ENCODE measurements around the gene CLEC20A.

The CLEC20A gene

DNA sequence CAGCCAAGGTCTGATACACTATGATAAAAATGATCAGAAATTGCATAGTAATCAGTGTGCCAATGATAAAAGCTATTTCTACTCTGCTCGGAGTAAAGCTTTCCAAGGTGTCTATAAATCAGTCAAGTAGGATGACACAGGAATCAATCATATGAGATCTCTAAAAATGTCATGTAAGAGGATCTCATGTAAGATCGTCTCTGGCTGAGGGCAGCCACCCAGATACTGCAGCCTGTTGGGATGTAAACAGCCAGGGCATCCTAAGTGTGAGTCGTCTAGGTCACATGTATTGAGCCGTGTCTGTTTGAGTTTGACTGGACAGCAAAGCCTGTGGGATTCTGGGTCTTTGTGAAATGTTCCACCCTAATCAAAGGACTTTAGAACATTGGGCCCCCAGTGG lies 13.4 kb upstream of the CLEC20A start:
- Histone ChIP-seq H3K36me3 (ENCODE audit: control insufficient read depth in 2 of 2, insufficient read depth in 1 of 2, low read length in 2 of 2) (no peaks in the 10 kb centered on the region), H3K27ac (ENCODE audit: extremely low read depth, low read depth, low read length) (no peak overlapping the region), H3K4me3 (ENCODE audit: low read depth, low read length) (no peak overlapping the region), H3K4me1 (ENCODE audit: control insufficient read depth, insufficient read depth, low read length) (no peaks in the 10 kb centered on the region), H3K9me3 (ENCODE audit: control insufficient read depth, insufficient read depth, low read depth, low read length) (no peaks in the 10 kb centered on the region)
- ChIA-PET CTCF (interaction anchor here (6.2 kb wide), 1 partner anchor 9 kb away, joined by 52 read pairs; no protein-coding TSS in a partner anchor), POLR2A (no interaction called here)
- TF ChIP-seq ZNF785 (tag by site-specific recombination; IDR thresholded peaks at IDR 0.05) (no peak), ZNF175 (tag by site-specific recombination; IDR thresholded peaks at IDR 0.05) (no peak), ZNF621 (tag by site-specific recombination; IDR thresholded peaks at IDR 0.05) (no peak), ZNF501 (tag by site-specific recombination; IDR thresholded peaks at IDR 0.05) (no peak), ZSCAN16 (tag by site-specific recombination; IDR thresholded peaks at IDR 0.05) (no peak), ZFP37 (tag by site-specific recombination; IDR thresholded peaks at IDR 0.05) (no peak), TRIM28 (IDR thresholded peaks at IDR 0.05; ENCODE audit: borderline replicate concordance, low read length) (no peak), GLI2 (tag by site-specific recombination; IDR thresholded peaks at IDR 0.05; ENCODE audit: borderline replicate concordance, low read depth) (no peak), ZNF366 (tag by site-specific recombination; conservative IDR thresholded peaks at IDR 0.05) (no peak)
- TF ChIP-seq, protein P1, sequence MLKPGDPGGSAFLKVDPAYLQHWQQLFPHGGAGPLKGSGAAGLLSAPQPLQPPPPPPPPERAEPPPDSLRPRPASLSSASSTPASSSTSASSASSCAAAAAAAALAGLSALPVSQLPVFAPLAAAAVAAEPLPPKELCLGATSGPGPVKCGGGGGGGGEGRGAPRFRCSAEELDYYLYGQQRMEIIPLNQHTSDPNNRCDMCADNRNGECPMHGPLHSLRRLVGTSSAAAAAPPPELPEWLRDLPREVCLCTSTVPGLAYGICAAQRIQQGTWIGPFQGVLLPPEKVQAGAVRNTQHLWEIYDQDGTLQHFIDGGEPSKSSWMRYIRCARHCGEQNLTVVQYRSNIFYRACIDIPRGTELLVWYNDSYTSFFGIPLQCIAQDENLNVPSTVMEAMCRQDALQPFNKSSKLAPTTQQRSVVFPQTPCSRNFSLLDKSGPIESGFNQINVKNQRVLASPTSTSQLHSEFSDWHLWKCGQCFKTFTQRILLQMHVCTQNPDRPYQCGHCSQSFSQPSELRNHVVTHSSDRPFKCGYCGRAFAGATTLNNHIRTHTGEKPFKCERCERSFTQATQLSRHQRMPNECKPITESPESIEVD (tag by site-specific recombination; IDR thresholded peaks at IDR 0.05), result no peak

GRCh38 chr1:178509414-178510007 lies 12.7 kb upstream of the CLEC20A start:
- H3K36me3 ChIP-seq (ENCODE audit: control insufficient read depth in 2 of 2, insufficient read depth in 1 of 2, low read length in 2 of 2), result no peaks in the 10 kb centered on the region
- no peaks in the 10 kb centered on the region for H3K9me3 ChIP-seq (ENCODE audit: control insufficient read depth, insufficient read depth, low read depth, low read length)
- POLR2A ChIA-PET, result no interaction called here
- no peaks in the 10 kb centered on the region for H3K4me1 ChIP-seq (ENCODE audit: control insufficient read depth, insufficient read depth, low read length)
- TF ChIP-seq ZNF202 (tag by site-specific recombination; IDR thresholded peaks at IDR 0.05; ENCODE audit: borderline replicate concordance) (no peak), ZNF747 (tag by site-specific recombination; IDR thresholded peaks at IDR 0.05) (no peak), BCL11A (tag by site-specific recombination; IDR thresholded peaks at IDR 0.05; ENCODE audit: low read depth) (no peak), HOXA7 (CRISPR knock-in tag; IDR thresholded peaks at IDR 0.05; ENCODE audit: borderline replicate concordance) (no peak), ZFP41 (tag by site-specific recombination; IDR thresholded peaks at IDR 0.05; ENCODE audit: borderline replicate concordance) (no peak), ZNF416 (tag by site-specific recombination; IDR thresholded peaks at IDR 0.05) (no peak), MYNN (tag by site-specific recombination; IDR thresholded peaks at IDR 0.05; ENCODE audit: borderline replicate concordance) (no peak), ZNF580 (tag by site-specific recombination; IDR thresholded peaks at IDR 0.05) (no peak), ZNF112 (tag by site-specific recombination; IDR thresholded peaks at IDR 0.05) (no peak)
- CTCF ChIA-PET, result interaction anchor here (6.2 kb wide), 1 partner anchor 8 kb away, joined by 52 read pairs; no protein-coding TSS in a partner anchor
- H3K4me3 ChIP-seq (ENCODE audit: low read depth, low read length), result no peak overlapping the region
- H3K27ac ChIP-seq (ENCODE audit: extremely low read depth, low read depth, low read length), result no peak overlapping the region

DNA sequence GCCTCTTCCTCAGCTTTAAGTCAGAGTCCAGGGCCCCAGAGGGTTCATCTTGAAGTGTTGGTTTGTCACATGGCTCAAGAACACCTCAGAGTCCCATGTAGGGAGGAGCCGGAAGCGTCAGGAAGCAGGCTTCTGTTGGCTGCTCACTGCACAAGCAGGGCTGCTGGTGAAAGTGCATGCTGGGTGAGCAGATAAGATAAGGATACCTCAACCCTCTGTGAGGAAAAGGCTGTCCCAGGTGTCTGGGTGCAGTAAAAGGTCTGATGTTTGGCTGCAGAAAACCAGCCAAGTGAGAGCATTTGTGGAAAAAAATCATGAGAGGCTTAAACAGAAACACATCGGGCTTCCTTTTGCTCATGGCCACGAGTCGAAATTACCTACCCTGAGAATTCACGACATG lies 9.9 kb upstream of the CLEC20A start:
- CTCF ChIA-PET, result interaction anchor here (1.0 to 1.5 kb wide), 2 partner anchors 8 to 25 kb away, joined by 3 to 6 read pairs; no protein-coding TSS in a partner anchor
- H3K9me3 ChIP-seq (ENCODE audit: control insufficient read depth, insufficient read depth, low read depth, low read length), result no peaks in the 10 kb centered on the region
- POLR2A ChIA-PET, result no interaction called here
- no peak overlapping the region for H3K4me3 ChIP-seq (ENCODE audit: low read depth, low read length)
- H3K4me1 ChIP-seq (ENCODE audit: control insufficient read depth, insufficient read depth, low read length), result no peaks in the 10 kb centered on the region
- no peaks in the 10 kb centered on the region for H3K36me3 ChIP-seq (ENCODE audit: control insufficient read depth in 2 of 2, insufficient read depth in 1 of 2, low read length in 2 of 2)
- H3K27ac ChIP-seq (ENCODE audit: extremely low read depth, low read depth, low read length), result no peak overlapping the region
- TF ChIP-seq ZNF701 (tag by site-specific recombination; IDR thresholded peaks at IDR 0.05), result no peak
- no peak for TF ChIP-seq SP7 (tag by site-specific recombination; IDR thresholded peaks at IDR 0.05)
- no peak for TF ChIP-seq ZNF202 (tag by site-specific recombination; IDR thresholded peaks at IDR 0.05; ENCODE audit: borderline replicate concordance)
- TF ChIP-seq ZNF391 (tag by site-specific recombination; IDR thresholded peaks at IDR 0.05; ENCODE audit: borderline replicate concordance, low read depth), result no peak
- TF ChIP-seq ZNF768 (tag by site-specific recombination; IDR thresholded peaks at IDR 0.05), result no peak
- no peak for TF ChIP-seq ZNF221 (tag by site-specific recombination; IDR thresholded peaks at IDR 0.05; ENCODE audit: borderline replicate concordance)
- no peak for TF ChIP-seq ZNF521 (tag by site-specific recombination; IDR thresholded peaks at IDR 0.05)
- no peak for TF ChIP-seq MEIS1 (CRISPR knock-in tag; IDR thresholded peaks at IDR 0.05; ENCODE audit: borderline replicate concordance)
- TF ChIP-seq, protein P2, sequence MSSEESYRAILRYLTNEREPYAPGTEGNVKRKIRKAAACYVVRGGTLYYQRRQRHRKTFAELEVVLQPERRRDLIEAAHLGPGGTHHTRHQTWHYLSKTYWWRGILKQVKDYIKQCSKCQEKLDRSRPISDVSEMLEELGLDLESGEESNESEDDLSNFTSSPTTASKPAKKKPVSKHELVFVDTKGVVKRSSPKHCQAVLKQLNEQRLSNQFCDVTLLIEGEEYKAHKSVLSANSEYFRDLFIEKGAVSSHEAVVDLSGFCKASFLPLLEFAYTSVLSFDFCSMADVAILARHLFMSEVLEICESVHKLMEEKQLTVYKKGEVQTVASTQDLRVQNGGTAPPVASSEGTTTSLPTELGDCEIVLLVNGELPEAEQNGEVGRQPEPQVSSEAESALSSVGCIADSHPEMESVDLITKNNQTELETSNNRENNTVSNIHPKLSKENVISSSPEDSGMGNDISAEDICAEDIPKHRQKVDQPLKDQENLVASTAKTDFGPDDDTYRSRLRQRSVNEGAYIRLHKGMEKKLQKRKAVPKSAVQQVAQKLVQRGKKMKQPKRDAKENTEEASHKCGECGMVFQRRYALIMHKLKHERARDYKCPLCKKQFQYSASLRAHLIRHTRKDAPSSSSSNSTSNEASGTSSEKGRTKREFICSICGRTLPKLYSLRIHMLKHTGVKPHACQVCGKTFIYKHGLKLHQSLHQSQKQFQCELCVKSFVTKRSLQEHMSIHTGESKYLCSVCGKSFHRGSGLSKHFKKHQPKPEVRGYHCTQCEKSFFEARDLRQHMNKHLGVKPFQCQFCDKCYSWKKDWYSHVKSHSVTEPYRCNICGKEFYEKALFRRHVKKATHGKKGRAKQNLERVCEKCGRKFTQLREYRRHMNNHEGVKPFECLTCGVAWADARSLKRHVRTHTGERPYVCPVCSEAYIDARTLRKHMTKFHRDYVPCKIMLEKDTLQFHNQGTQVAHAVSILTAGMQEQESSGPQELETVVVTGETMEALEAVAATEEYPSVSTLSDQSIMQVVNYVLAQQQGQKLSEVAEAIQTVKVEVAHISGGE (tag by site-specific recombination; conservative IDR thresholded peaks at IDR 0.05; ENCODE audit: low read depth), result no peak
- no peak for TF ChIP-seq HOXA7 (CRISPR knock-in tag; IDR thresholded peaks at IDR 0.05; ENCODE audit: borderline replicate concordance)
- no peak for TF ChIP-seq ZNF341 (tag by site-specific recombination; IDR thresholded peaks at IDR 0.05; ENCODE audit: low read depth)
